Glutamatergic neuron (in vitro differentiated cells): ENCODE measurements around the gene MAPK8IP2. TPM values are rescaled to one million over a fixed set of nuclear protein-coding genes. Genes with fewer than 3 reads are reported as not detected.

ENCODE experiments used
- DNase-seq: peaks from one replicate; pipeline ENCODE4 v3.0.0; 2022
- H3K27ac Mint-ChIP-seq: one replicate; pipeline ENCODE4 v1.8.0; 2020; ENCODE audit warnings: mild to moderate bottlenecking, mixed read lengths, inconsistent platforms; ENCODE audit not compliant: unreplicated experiment
- H3K27me3 Mint-ChIP-seq: one replicate; pipeline ENCODE4 v1.8.0; 2020; ENCODE audit warnings: mild to moderate bottlenecking, moderate library complexity, mixed read lengths, inconsistent platforms; ENCODE audit not compliant: unreplicated experiment
- H3K36me3 Mint-ChIP-seq: one replicate; pipeline ENCODE4 v1.8.0; 2020; ENCODE audit warnings: mild to moderate bottlenecking, mixed read lengths, inconsistent platforms; ENCODE audit not compliant: unreplicated experiment
- H3K4me1 Mint-ChIP-seq: one replicate; pipeline ENCODE4 v1.8.0; 2020; ENCODE audit warnings: mild to moderate bottlenecking, low read depth, mixed read lengths, inconsistent platforms; ENCODE audit not compliant: unreplicated experiment
- H3K4me3 Mint-ChIP-seq: one replicate; pipeline ENCODE4 v1.8.0; 2020; ENCODE audit warnings: mild to moderate bottlenecking, mixed read lengths, inconsistent platforms; ENCODE audit not compliant: unreplicated experiment
- H3K9me3 Mint-ChIP-seq: one replicate; pipeline ENCODE4 v1.8.0; 2020; ENCODE audit warnings: mild to moderate bottlenecking, moderate library complexity, mixed read lengths, inconsistent platforms; ENCODE audit not compliant: unreplicated experiment
- CTCF ChIP-seq: fragments of 200-600 bp; sonication (generic); IDR thresholded peaks from one replicate; pipeline ENCODE4 v1.5.0; 2021; ENCODE audit not compliant: partially characterized antibody, unreplicated experiment
- total RNA-seq: library from RNA; stranded (reverse); fragmentation: NEBNext Ultra II Directional; extraction: Animal tissue kit (Norgen Biotek cat#: 25700); gene quantifications from one replicate; pipeline ENCODE4 v1.2.1, GENCODE V29; 2021; ENCODE audit not compliant: unreplicated experiment

MAPK8IP2 gene
- total RNA-seq, 1 donor from 2014 or later: 143 TPM

DNA sequence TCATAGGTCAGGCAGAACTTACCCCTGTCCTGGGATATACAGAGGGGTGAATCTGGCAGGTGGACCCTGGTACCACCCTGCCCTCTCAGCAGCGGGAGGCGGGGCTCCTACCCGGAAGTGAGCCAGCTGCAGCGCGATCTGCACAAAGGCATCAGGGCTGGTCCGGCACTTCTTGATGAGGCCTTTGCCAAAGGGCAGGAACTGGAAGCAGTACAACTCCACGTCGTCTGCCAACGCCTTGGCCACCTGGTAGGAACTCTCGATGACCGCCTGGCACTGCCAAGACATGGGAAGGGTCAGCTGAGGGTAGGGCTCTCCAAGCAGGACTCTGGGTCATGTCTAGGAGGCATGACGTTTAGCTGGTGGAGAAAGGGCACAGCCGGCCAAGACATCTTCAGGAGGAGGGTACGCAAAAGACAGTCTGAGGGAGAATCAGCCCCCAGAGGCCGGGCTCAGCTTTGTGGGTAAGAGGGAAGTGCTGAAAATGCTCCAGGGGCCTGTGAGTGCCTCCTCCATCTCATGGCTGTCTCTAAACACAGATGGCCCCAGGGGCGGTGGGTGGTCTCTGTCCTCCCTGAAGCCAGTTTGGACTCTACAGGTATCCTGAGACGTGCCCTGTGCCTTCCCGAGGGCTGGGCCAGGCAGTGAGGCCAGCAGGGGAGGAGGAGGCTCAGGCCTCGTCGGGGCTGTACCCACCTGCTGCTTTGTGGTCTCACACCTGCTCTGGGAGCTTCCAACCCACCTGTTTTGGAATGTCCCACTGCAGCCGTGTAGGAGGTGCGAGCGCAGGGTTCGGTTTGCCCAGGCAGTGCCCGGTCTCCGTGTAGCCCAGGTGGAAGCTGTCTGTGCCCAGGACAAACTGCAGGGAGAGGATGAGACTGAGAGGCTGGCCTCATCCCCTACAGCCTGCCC, 29.1 kb upstream of the MAPK8IP2 start:
- no peaks in the 10 kb centered on the region for H3K36me3 Mint-ChIP-seq

DNA sequence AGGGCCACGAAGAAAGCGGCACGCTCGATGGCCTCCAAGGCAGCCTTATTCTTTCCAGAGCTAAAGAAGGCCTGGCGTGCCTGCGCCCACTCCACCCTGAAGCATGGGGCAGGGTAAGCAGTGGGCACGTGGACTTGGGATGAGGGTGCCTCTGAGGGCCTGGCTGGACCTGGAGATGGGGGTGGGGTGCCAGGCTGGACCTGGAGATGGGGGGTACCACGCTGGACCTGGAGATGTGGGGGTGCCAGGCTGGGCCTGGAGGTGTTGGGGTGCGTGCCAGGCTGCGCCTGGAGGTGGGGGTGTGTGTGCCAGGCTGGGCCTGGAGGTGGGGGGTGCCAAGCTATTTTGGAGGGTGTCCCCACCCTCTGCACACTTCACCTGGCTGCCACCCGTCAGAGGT, 27.6 kb upstream of the MAPK8IP2 start:
- Mint-ChIP-seq H3K4me3 (no peak overlapping the region), H3K36me3 (no peaks in the 10 kb centered on the region), H3K27ac (no peak overlapping the region), H3K27me3 (peaks cover 2% of the 10 kb centered on the region), H3K4me1 (no peaks in the 10 kb centered on the region), H3K9me3 (peaks cover 10% of the 10 kb centered on the region)
- no peak for TF ChIP-seq CTCF
- no peak for DNase-seq

More for the DNA sequence above, 29.1 kb upstream of the MAPK8IP2 start:
- H3K27ac Mint-ChIP-seq: no peak overlapping the region
- no peak for DNase-seq
- TF ChIP-seq CTCF: no peak
- H3K4me3 Mint-ChIP-seq: no peak overlapping the region
- peaks cover 11% of the 10 kb centered on the region for H3K9me3 Mint-ChIP-seq
- H3K27me3 Mint-ChIP-seq: peaks cover 2% of the 10 kb centered on the region
- no peaks in the 10 kb centered on the region for H3K4me1 Mint-ChIP-seq

DNA sequence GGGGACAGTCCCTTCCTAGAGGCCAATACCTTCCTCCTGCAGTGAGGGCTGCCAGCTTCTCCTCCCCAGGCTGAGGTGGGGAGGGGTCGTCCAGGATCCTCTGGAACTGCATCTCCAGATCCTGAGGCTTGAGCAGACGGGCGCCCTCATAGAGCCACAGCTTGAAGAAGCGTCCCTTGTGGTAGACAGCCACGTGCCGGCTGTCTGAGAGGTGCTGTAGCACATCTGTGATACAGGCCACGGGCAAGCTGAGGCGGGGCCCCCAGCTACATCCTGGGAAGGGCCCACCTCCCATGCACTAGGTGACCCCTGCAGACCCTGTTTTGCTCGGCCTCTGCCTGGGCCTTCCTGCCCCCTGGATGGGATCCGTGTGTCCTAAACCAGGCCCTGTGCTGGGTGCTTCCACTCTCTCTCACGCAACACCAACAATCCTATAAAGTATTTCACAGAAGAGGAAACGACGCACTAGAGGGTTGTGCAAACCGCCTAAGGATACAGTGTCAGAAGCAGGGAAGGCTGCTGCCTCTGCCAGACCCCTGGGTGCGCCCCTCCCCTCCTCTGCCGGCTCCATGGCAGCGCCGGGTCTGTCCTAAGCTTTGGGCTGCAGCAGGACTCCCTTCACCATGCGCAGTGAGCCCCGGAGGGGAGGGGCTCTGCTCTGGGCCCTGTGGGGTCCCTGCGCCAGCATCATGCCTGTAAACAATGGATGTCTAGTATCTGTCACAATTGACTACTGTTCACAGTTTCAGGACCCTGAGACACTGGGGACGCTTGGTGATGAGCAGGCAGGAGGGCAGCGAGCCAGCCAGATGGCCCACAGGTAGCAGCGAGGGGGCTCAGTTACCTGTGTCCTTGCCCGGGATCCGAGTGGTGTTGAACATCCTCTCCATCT, 26.9 kb upstream of the MAPK8IP2 start:
- Mint-ChIP-seq H3K27ac (no peak overlapping the region), H3K4me1 (peaks cover 1% of the 10 kb centered on the region), H3K9me3 (peaks cover 10% of the 10 kb centered on the region), H3K4me3 (no peak overlapping the region), H3K36me3 (no peaks in the 10 kb centered on the region), H3K27me3 (peaks cover 2% of the 10 kb centered on the region)
- no peak for DNase-seq
- no peak for TF ChIP-seq CTCF

GRCh38 chr22:50574383-50574755, 26.2 kb upstream of the MAPK8IP2 start:
- H3K4me1 Mint-ChIP-seq: peaks cover 2% of the 10 kb centered on the region
- peaks cover 2% of the 10 kb centered on the region for H3K27me3 Mint-ChIP-seq
- peaks cover 10% of the 10 kb centered on the region for H3K9me3 Mint-ChIP-seq
- H3K36me3 Mint-ChIP-seq: no peaks in the 10 kb centered on the region
- no peak for DNase-seq
- no peak for TF ChIP-seq CTCF
- no peak overlapping the region for H3K27ac Mint-ChIP-seq
- H3K4me3 Mint-ChIP-seq: no peak overlapping the region
